GM19099 (cell line): ENCODE results near the gene ATP2A1.

Source experiments
- POLR2A ChIP-seq: IDR thresholded peaks from 3 replicates; pipeline ENCODE4 v1.6.1; 2011; ENCODE audit warnings: low read depth; ENCODE audit not compliant: insufficient read length; ENCODE audit errors: extremely low read depth

The ATP2A1 gene

DNA sequence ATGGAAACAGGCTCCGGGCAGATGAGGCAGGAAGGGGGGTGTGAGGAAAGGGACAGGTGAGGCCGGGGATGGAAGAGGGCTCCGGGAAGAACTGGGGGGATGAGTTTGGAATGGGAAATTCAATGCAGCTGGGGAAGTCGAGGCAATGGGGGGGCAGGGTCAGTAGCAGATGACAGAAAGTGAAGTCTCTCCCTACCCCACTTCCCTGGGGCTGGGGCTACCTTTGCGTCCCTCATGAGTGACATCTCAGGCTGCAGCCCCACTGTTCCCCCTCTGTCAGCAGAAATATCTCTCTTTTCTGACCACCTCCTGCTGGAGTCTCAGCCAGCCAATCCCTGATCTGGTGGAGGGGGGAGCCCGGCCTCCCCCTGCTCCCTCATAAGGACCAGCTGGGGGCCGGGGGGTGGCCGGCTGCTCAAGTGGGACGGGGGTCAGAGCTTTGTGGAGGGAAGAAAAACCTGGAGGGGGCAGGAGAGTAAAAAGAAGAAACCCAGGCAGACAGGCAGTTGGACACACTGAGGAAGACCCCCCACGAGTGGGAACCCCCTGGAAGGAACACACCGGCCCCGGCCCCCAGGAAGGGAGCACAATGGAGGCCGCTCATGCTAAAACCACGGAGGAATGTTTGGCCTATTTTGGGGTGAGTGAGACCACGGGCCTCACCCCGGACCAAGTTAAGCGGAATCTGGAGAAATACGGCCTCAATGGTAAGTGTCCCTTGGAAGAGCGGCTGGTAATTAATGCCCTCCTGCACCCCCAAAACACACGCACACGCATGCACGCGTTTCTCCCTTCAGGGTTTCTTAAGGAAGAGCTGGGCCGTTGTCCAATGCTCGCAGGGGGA lies at the start of gene ATP2A1:
ATP2A1 (plus strand) TSS at position 406 of the 844 bp plus-strand sequence; CDS start at position 590, 184 bp downstream.
- TF ChIP-seq POLR2A, result no peak

DNA sequence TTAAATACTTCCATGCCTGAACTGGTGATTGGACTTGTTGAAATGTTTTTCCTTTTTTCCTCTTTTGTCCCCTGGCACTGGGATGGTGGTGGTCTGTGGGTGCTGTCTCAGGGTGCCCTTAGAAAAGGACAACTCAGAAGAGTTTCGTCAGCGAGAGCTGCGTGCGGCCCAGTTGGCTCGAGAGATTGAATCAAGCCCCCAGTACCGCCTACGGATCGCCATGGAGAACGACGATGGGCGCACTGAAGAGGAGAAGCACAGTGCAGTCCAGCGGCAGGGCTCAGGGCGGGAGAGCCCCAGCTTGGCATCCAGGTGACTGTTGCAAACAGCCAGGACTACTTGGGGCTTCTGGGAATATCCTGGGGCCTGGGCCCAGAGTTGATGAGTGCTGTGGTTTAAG lies 48.5 kb upstream of the ATP2A1 start:
- no peak for TF ChIP-seq POLR2A

DNA sequence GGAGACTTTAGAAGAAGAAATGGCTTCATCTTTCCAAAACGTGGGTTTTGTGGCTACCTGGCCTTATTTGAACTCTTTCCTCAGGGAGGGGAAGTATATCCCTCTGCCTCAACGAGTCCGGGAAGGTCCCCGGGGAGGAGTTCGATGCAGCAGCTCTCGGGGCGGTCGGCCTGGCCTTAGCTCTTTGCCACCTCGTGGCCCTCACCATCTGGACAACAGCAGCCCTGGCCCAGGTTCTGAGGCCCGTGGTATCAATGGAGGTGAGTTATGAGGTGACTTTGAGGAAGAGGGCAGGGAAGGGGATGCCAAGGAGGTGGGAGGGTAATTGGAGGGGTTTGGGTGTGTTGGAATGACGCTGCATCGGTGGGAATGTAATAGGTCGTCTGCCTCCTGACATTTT lies 47.8 kb upstream of the ATP2A1 start:
- no peak for TF ChIP-seq POLR2A

DNA sequence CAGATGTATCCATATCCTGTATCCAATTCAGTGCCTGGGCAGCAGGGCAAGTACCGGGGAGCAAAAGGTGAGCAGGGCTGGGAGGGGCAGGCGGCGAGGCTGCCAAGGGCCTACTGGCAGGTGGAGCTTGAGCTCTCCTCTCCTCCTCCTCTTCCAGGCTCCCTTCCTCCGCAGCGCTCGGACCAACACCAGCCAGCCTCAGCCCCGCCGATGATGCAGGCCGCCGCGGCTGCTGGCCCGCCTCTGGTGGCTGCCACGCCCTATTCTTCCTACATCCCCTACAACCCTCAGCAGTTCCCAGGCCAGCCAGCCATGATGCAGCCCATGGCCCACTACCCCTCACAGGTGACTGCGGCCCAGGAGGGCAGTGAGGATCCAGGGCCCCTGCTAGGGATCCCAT lies 43.9 kb upstream of the ATP2A1 start:
- no peak for TF ChIP-seq POLR2A

DNA sequence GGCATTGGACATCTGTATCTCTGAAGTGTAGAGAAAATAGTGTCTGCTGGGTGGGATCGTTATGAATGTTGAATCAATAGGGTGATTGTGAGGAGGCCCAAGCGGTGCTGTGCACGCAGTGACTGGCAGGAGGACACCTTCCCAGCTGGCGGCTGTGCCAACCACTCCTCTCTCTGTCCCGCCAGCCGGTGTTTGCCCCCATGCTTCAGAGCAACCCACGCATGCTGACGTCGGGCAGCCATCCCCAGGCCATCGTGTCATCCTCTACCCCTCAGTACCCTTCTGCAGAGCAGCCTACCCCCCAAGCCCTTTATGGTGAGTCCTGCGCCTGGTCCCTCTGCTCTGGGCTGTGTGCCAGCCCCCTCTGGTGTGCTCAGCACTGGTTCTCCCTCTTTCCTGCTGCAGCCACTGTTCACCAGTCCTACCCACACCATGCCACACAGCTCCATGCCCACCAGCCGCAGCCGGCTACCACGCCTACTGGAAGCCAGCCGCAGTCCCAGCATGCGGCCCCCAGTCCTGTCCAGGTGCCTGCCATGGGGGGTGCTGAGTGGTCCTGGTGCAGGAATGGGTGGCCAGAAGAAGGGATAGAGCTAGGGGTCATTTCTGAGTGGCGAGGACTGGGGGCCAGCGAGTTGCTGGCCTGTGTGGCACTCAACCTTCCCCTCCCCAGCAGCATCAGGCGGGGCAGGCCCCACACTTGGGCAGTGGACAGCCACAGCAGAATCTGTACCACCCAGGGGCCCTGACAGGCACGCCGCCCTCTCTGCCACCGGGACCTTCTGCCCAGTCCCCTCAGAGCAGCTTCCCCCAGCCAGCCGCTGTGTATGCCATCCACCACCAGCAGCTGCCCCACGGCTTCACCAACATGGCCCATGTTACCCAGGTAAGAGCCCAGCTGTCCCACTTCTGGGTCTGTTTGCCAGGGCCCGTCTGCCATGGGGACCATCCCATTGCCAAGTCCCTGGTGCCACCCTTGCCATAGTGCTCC lies 43.1 kb upstream of the ATP2A1 start:
- TF ChIP-seq POLR2A, result no peak

DNA sequence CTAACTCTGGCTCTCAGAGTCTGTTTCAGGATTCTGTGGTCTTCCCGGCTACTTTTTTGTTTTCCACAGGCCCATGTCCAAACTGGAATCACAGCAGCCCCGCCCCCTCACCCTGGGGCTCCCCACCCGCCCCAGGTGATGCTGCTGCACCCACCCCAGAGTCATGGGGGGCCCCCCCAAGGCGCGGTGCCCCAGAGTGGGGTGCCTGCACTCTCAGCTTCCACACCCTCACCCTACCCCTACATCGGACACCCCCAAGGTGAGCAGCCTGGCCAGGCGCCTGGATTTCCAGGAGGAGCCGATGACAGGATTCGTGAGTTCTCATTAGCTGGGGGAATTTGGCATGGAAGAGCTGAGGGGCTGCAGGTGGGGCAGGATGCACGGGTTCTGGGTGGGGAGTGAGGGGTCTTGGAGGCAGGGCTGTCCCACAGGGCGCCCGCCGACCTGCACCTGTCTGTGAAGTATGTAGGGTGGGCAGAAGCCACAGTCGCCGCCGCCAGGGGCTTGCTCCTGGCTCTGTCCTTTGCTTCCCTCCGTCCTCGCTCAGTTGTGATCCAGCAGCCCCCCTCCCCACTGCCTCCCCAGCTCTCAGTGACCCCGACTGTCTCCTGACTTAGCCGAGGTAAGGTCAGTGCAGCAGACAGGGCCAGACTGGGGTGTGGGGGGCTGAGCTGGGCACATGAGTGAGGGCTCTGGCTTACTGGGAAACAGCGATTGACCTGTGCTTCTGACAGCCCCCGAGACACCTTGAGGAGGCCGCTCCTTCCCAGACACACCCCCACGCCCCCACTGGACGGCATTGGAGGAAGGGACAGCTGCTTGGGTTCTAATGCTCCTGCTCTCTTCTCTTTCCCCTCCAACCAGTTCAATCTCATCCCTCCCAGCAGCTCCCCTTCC lies 42.2 kb upstream of the ATP2A1 start:
- no peak for TF ChIP-seq POLR2A

DNA sequence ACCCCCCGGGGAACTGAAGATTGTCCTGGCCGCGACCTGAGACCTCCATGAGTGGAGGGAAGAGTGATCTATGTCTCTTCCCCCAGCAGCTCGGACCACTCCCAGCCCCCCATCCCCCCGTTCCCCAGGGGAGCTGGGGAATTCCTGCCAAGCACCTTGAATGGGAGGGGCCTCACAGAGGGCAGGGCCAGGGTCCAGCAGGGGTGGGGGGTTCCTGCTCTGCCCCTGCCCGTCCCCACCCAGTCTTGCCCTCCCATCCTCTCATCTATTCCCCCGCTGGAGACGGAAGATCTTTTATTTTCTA lies 41.6 kb upstream of the ATP2A1 start:
- no peak for TF ChIP-seq POLR2A

DNA sequence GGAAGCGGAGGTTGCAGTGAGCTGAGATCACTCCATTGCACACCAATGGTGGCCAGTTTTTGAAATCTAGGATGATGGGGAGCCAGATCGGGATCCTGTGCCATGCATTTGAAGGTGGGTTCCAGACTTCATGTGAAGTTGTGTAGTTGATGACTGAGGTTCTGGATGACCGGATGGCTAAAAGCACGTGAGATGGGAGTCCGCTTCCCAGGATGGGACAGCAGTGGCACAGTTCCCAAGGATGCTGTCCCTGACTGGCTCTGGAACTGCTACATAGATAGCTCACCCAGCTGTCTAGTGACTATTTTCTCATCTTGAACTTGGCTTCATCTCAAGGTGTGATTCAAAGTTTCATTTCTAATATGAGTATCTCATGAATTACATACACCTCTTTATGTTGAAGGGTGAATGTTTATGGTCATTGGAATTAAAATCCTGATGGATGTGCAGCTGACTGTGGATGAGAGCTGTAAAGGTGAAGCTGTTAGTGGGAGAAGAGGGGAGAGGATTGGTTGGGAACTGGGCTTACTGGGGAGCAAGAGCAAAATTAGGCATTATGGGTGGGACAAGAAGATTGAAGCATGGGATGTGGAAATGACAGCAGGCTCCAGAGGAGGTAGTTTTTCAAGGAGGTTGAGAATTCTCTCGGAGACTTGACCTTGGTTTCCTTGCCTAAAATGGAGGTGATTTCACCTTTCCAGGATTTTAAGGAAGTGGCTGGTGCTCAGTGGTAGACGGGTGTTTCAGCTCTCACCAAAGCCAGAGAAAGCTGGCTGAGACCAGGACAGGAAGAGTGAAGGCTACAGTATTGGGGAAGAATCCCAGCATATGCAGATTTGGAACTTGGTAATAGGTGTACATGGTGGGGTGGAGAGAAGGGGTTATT lies 40.4 kb upstream of the ATP2A1 start:
- no peak for TF ChIP-seq POLR2A

DNA sequence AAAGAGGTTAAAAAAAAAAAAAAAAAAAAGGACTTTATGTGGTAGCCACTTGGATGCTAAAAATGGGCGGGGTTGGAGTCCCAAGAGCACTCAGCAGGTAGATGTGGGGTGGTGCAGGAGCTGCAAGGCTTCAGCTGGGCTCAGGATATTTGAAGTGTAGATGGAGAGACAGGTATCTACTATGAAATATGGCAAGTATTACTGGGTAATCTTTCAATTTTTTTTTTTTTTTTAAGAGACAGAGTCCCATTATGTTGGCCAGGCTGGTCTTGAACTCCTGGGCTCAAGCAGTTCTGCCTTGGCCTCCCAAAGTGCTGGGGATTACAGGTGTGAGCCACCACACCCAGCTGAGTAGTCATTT lies 39.8 kb upstream of the ATP2A1 start:
- TF ChIP-seq POLR2A, result no peak

DNA sequence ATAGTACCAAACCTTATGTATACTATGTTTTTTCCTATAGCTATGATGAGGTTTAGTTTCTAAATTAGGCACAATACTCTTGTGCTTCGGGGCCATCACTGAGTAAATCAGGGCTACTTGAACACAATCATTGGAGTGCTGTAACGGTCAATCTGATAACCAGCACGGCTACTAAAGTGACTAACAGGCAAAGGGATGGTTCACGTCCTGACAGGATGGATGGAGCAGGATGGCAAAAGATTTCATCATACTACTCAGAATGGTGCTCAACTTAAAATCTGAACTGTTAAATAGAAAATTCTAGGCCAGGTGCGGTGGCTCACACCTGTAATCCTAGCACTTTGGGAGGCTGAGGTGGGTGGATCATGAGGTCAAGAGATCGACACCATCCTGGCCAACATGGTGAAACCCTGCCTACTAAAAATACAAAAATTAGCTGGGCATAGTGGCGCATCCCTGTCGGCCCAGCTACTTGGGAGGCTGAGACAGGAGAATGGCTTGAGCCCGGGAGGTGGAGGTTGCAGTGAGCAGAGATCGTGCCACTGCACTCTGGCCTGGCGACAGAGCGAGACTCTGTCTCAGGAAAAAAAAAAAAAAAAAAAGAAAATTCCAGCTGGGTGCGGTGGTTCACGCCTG lies 39.2 kb upstream of the ATP2A1 start:
- no peak for TF ChIP-seq POLR2A

DNA sequence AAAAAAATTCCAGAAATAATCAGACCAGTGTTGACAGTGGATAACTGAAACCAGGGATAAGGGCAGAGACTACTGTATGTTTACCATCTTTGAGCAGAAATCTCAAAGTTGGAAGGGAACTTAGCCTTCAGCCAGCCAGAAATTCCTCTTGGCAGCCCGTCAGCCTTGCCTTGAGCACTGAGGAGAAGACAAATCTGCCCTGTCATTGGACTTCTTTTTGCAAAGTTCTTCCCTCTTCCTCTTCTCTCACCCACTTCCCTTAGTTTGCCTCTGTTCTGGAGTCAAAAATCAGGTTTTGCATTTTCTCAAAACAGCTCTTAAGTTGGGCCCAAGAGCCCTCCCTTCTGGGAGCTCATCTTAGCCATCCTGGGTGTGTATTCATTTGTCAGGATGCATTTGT lies 38.4 kb upstream of the ATP2A1 start:
- TF ChIP-seq POLR2A, result no peak

DNA sequence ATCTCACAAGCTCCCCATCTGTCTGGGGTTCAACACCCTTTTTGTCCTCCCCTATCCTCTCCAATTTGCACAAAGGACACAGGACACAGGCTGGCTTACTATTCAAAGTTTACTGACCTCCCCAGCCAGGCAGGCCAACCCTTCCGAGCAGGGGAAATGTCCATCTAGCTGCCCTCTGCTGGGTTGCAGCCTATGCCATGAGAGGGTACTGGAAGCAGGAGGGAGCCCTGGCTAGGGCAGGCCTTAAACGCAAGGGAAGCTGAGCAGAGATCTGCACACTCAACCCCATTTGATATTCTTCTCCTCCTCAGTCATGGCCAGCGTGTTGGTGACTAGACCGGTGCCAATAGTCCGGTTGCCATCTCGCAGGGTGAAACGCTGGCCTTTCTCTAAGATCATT lies 35.6 kb upstream of the ATP2A1 start:
- no peak for TF ChIP-seq POLR2A

DNA sequence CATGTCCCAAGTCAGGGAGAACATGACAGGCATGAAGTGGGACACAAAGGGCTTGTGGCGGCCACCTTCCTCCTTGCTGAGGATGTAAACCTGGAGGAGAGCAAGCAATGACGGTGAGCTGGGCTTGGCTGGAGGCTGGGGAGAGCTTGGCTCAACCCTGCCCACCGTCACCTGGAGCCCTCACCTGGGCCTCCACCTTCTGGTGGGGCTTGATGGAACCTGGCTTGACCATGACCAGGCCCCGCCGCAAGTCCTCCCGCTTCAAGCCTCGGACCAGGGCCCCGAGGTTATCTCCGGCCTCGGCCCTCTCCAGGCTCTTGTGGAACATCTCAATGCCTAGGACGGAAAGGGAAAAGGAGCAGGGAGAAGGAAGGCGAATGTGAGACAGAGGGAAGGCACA lies 34.5 kb upstream of the ATP2A1 start:
- no peak for TF ChIP-seq POLR2A
